ENCODE results near the gene ELOVL4. TPM values are rescaled to one million over a fixed set of nuclear protein-coding genes. Genes with fewer than 3 reads are reported as not detected.

The ELOVL4 gene
- under 1 TPM; 0.60 to 0.61 TPM for total RNA-seq

DNA sequence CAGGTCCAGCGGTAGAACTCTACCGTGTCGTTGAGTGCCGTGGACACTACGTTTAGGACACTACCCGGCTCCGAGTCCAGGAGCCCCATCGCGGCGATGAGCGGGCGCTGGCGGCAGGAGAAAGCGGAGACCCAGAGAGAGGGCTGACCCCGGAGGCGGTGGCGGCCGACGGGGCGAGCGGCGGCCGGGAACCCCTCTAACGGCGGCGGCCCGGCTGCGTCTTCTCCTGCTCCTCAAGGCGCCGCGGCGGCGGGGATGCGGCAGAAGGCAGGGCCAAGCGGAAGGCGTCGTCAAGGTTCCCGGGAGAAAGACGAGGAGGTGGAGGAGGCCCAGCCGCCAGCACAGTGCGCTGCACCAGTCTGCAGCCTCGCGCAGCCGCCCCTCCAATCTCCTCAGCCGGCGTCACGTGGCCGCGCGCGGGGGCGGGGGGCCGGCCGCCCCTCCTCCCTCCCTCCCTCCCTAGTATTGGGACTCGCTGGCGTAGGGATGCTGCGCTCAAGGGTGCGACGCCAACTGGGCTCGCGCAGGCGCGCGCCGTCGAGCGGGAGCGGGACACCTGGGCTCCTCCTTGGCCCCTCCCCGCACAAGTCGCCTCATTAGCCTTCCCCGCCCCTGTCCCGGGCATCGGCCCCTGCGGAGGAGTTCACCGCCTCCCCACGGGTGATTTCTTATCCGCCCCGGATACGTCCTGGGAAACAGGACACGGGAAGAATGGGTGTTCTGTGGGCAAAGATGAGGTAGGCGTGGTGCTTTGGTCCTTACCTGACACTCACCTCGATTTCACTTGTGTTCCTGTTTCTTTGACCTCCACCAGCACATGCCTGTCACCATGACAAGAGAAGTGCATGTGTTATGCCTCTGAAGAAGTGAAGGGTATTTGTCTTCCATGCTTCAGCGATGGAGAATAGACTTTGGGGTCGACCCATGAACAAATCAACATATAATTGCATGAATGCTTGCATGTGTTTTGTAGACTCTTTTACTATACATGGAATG is at the start of gene ELOVL4:
TSS of gene ELOVL4 (minus strand) at position 363 of the 996 bp plus-strand sequence. CDS start at position 89, 274 bp downstream.
- H3K9me3 Mint-ChIP-seq: no peaks in the 10 kb centered on the region
- ATAC-seq (peak; percentile 75 to 82), DNase-seq (ENCODE audit: low spot score in 2 of 2) (peak; percentile 36 to 57)
- H3K27ac Mint-ChIP-seq: no peak within 1 kb of the TSS
- H3K36me3 Mint-ChIP-seq: peaks cover 5% of the 10 kb centered on the region in 2 donors

DNA sequence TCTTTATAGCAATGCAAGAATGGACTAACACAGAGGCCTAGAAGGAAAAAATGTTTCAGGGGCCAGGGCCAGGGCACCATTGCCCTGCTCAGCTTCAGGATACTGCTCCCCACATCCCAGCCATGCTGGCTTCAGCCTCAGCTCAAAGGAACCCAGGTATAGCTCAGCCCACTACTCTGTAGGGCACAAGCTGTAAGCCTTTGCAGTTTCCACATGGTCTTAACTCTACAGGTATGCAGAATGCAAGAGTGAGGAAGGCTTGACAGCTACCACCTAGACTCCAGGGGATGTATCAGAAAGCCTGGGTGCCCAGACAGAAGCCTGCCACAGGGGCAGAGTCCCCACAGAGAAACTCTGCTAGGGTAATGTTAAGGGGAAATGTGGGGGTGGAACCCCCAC is 46.6 kb upstream of the ELOVL4 start:
- no peaks in the 10 kb centered on the region for H3K9me3 Mint-ChIP-seq
- no peaks in the 10 kb centered on the region for H3K36me3 Mint-ChIP-seq
- ATAC-seq (no peak), DNase-seq (ENCODE audit: low spot score in 2 of 2) (no peak)
- no peak overlapping the region for H3K27ac Mint-ChIP-seq

DNA sequence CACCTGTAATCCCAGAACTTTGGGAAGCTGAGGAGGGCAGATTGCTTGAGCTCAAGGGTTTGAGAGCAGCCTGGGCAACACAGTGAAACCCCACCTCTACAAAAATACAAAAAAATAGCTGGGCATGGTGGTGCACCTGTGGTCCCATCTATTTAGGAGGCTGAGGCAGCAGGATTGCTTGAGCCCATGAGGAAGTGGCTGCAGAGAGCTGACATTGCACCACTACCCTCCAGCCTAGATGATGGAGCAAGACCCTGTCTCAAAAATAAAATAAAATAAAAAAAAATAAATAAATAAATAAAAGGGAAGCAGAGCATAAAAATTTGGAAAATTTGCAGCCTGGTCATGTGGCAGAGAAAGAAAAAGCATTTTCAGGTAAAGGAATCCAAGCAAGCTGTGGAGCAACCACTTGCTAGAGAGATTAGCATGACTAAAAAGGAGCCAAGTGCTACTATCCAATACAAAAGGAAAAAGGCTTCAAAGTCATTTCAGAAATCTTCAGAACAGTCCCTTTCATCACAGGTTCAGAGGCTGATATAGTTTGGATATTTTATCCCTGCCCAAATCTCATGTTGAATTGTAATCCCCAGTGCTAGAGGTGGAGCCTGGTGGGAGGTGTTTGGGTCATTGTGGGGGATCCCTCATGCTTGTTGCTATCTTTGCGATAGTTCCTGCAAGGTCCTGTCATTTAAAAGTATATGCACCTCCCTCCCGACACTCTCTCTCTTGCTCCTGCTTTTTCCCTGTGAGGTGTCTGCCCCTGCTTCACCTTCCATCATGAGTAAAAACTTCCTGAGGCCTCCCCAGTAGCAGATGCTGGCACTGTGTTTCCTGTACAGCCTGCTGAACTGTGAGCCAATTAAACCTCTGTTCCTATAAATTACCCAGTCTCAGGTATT is 45.9 kb upstream of the ELOVL4 start:
- no peak for DNase-seq (ENCODE audit: low spot score in 2 of 2)
- no peak for ATAC-seq
- Mint-ChIP-seq H3K36me3 (no peaks in the 10 kb centered on the region), H3K27ac (no peak overlapping the region), H3K9me3 (no peaks in the 10 kb centered on the region)

DNA sequence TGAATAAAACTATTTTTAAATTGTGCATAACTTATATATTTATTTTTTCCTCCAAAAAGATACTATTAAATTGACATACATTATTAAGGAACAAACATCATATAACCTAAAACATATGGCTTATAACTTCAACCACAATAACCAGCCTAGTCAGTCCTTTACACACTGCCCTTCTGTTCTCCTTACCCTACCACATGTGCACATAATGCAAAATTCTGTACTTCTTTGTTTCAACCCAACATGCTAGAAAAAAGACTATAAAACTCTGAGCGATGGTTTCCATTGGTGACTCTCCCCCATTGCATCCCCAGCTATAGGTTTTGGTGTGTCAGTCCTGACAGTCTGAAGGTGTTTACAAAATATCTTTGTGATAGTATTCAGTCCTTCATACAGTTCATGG is 42.3 kb upstream of the ELOVL4 start:
- DNase-seq (ENCODE audit: low spot score in 2 of 2): no peak
- Mint-ChIP-seq H3K9me3 (no peaks in the 10 kb centered on the region), H3K27ac (no peak overlapping the region), H3K36me3 (no peaks in the 10 kb centered on the region)
- ATAC-seq: no peak

DNA sequence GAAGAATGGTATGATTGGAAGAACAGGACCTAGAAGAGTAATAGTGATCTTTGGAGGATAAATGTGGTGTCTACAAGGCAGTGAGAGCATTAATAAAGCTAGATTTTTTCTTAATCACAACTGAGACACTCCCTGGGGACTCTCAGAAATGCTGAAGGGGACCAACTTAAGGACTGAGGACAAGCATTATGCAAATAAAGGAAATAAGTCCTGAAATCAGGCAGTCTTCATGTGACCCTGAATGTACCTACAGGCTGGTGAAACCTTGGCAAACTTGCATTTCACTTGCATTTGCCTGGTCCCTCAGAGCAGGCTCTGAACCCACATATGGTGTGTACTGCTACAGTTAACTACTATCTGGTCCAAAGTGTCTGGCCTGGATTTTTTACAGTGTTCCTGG is 37.8 kb upstream of the ELOVL4 start:
- H3K9me3 Mint-ChIP-seq: no peaks in the 10 kb centered on the region
- no peak overlapping the region for H3K27ac Mint-ChIP-seq
- no peak for ATAC-seq
- DNase-seq (ENCODE audit: low spot score in 2 of 2): no peak
- no peaks in the 10 kb centered on the region for H3K36me3 Mint-ChIP-seq

DNA sequence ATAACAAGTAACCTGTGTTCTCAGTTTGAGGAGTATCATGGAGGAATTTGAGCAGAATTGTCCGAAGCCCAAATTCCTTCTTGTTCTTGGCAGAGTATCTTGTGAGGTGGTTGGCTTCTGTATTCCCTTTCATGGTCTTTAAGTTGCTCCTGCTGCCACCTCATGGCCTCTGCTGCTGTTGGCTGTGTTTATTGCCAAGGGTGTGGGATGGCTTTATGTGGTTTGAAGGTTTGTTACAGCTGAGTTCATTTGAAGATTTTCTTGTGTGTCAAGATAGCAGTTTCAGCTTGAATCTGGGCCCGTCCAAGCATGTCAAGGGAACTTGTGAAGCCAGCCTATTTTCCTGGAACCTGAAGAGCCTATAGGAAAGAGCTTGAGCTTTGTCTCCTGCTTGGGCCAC is 36.9 kb upstream of the ELOVL4 start:
- no peak for ATAC-seq
- no peaks in the 10 kb centered on the region for H3K9me3 Mint-ChIP-seq
- no peak for DNase-seq (ENCODE audit: low spot score in 2 of 2)
- no peaks in the 10 kb centered on the region for H3K36me3 Mint-ChIP-seq
- H3K27ac Mint-ChIP-seq: no peak overlapping the region

DNA sequence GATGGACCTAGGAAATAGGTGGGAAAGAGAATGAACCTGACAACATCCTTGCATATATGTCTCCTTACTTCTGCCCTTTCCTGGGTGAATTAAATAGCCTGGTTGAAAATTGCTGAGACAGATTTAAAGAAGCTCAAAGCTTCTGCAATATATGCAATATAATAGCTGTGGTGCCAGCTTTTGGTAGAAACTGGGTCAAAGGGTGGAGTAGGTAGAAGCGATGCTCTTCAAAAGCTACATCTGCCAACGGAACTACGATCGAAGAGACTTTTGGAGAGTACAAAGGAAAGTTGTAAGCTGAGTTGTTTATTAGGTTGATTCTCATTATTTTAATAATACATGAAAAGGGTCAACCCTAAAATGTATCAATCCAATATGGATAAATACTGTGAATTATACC is 34.3 kb upstream of the ELOVL4 start:
- ATAC-seq (no peak), DNase-seq (ENCODE audit: low spot score in 2 of 2) (no peak)
- Mint-ChIP-seq H3K9me3 (no peaks in the 10 kb centered on the region), H3K27ac (no peak overlapping the region), H3K36me3 (no peaks in the 10 kb centered on the region)

DNA sequence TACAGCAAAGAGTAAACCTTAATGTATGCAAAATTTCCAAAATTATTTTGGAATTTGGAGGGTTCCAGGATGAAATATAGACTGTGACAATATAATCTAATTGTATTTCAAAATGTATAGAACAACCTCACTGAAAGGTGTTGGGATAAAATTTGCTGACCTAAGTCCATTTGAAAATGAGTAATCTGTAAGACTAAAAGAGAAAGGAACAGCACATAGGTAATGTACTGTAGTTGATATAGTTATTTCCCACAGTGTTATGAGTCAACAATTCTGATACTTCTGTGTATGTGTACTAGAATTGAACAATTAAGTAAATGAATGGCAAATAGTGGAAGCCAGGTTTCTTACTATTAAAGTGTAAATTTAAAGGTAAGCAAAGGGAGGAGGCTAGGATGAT is 23.8 kb upstream of the ELOVL4 start:
- ATAC-seq (no peak), DNase-seq (ENCODE audit: low spot score in 2 of 2) (no peak)
- peaks cover 16 to 18% of the 10 kb centered on the region in 2 donors for H3K9me3 Mint-ChIP-seq
- H3K36me3 Mint-ChIP-seq: peaks cover 4 to 32% of the 10 kb centered on the region in 2 donors
- H3K27ac Mint-ChIP-seq: no peak overlapping the region

DNA sequence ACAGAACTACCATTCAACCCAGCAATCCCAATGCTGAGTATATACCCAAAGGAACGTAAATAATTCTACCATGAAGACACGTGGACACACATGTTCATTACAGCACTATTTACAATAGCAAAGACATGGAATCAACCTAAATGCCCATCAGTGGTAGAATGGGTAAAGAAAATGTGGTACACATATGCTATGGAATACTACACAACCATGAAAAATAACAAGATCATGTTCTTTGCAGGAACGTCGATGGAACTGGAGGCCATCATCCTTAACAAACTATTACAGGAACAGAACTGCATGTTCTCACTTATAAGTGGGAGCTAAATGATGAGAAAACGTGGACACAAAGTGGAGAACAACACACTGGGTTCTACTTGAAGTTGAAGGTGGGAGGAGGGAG is 22.4 kb upstream of the ELOVL4 start:
- Mint-ChIP-seq H3K36me3 (peaks cover 4 to 36% of the 10 kb centered on the region in 2 donors), H3K9me3 (peaks cover 16 to 18% of the 10 kb centered on the region in 2 donors), H3K27ac (no peak overlapping the region)
- DNase-seq (ENCODE audit: low spot score in 2 of 2) (no peak), ATAC-seq (no peak)

DNA sequence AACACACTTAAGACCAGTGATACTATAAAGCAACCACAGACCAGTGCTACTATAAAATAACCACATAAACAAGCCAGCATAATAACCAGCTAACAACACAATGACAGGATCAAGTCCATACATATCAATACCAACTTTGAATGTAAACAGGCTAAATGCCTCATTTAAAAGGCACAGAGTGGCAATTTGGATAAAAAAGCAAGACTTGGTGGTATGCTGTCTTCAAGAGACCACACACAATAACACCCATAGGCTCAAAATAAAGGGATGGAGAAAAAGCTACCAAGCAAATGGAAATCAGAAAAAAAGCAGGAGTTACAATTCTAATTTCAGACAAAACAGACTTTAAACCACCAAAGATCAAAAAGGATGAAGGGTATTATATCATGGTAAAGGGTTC is 19.8 kb upstream of the ELOVL4 start:
- DNase-seq (ENCODE audit: low spot score in 2 of 2): no peak
- no peak overlapping the region for H3K27ac Mint-ChIP-seq
- peaks cover 16 to 18% of the 10 kb centered on the region in 2 donors for H3K9me3 Mint-ChIP-seq
- H3K36me3 Mint-ChIP-seq: peaks cover 4 to 36% of the 10 kb centered on the region in 2 donors
- no peak for ATAC-seq

DNA sequence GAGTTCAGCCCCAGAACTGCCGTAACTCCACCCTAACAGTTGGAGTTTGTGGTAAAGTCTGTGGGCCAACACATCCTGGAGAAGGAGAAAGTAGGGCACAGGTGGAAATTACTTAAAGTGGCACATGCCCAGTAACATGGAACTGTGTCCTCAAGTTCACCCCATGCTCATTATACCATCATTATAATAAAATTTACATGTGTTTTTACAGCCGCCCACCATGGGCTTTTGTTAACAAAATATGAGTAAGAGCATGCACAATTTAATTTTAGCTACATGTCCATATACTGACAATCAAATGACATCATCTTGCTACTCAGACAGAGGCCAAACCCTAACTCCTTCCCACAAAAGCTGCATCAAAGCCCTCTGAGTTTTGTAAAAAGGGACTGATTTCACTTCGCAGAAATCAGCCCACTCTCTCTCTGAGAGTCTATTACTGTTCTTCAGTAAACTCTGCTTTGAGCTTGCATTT is 17.3 kb upstream of the ELOVL4 start:
- ATAC-seq (peak in 1 of 2 donors; percentile 70), DNase-seq (ENCODE audit: low spot score in 2 of 2) (no peak)
- peaks cover 13 to 14% of the 10 kb centered on the region in 2 donors for H3K9me3 Mint-ChIP-seq
- peaks cover under 1 to 33% of the 10 kb centered on the region in 2 donors for H3K36me3 Mint-ChIP-seq
- no peak overlapping the region for H3K27ac Mint-ChIP-seq

DNA sequence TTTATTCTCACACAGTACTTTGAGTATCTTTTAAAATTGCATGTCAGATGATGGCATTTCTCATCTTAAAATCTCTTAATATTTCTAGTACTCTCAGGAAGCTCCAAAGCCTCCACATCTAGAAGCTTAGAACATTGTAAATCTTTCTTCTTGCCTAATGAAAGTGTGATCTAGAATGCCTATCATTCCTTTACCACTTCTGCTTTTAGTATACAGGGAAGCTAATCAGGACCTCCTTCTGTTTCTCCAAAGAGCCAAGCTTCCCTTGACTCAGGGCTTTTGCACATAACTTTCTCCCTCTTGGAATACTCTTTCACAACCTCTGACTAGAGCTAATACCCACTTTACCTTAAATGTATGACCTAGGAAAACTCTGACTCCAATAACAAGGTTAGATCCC is 7.5 kb upstream of the ELOVL4 start:
- H3K9me3 Mint-ChIP-seq: peaks cover 3 to 9% of the 10 kb centered on the region in 2 donors
- DNase-seq (ENCODE audit: low spot score in 2 of 2) (no peak), ATAC-seq (no peak)
- no peak overlapping the region for H3K27ac Mint-ChIP-seq
- peaks cover 4 to 8% of the 10 kb centered on the region in 2 donors for H3K36me3 Mint-ChIP-seq

DNA sequence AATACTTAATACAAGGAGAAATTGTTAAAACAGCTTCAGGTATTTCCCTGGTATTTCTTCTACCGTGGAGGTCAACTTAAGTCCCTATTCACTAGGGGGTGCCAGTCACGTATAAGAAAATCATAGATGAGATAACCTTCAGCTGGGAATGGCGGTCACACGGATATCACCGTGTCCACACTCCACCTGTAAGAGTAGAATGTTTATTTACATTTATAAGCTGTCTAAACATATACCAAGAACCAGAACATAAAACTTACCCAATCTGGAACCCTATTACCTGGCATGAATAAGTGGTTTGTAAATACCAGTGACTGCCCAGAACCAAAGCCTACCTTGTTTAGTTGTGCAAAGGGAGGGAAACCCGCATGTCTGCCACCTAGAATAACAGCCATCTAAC is 1.9 kb upstream of the ELOVL4 start:
- Mint-ChIP-seq H3K9me3 (peaks cover 0 to 2% of the 10 kb centered on the region in 2 donors), H3K27ac (no peak overlapping the region), H3K36me3 (peaks cover 5% of the 10 kb centered on the region in 2 donors)
- DNase-seq (ENCODE audit: low spot score in 2 of 2) (peak in 1 of 2 donors; percentile 72), ATAC-seq (peak; percentile 44 to 57)

DNA sequence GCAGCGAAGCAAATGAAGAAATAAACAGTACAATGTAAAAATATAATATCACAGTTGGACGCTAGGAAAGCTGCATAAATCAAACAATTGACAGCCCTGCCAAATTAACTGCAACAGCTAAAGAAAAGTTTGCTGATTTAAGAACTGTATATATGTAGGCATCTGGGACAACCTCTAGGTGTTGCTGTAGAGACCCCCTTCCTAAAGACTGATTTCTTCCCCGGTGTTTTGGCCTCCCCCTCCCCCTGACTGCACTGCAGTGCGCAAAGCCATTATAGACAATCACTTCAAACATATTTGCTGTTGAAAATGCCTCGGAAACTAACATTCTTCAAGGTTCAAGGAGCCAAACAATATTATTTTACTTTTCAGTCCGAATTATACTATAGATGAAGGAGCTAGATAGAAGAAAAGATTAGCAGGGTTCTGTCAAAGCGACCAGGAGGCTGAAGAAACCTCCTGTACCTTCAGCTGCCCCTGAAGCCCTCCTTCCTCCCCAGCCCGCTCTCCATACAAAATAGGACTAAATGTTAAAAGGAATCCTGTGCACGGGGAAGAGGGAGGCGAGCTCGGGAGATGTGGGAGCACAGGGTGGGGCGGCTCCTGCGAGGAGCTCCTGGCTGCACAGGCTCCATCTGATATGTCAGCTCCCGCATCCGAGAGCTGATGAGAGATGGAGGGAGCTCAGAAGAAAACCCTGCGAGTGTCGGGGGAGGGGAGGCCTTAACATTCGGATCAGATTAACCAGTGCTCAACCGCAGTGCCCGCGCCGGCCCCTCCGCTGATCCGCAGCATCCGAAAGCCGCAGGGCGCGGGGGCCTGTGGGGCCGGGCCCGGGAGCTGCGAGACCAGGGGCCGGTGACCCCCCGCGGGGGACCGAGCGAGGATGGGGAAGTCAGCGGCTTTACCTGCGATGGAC is 822 bp downstream of the ELOVL4 start:
- ATAC-seq (peak; percentile 33 to 58), DNase-seq (ENCODE audit: low spot score in 2 of 2) (no peak)
- Mint-ChIP-seq H3K9me3 (no peaks in the 10 kb centered on the region), H3K36me3 (peaks cover 5% of the 10 kb centered on the region in 2 donors), H3K27ac (no peak overlapping the region)

DNA sequence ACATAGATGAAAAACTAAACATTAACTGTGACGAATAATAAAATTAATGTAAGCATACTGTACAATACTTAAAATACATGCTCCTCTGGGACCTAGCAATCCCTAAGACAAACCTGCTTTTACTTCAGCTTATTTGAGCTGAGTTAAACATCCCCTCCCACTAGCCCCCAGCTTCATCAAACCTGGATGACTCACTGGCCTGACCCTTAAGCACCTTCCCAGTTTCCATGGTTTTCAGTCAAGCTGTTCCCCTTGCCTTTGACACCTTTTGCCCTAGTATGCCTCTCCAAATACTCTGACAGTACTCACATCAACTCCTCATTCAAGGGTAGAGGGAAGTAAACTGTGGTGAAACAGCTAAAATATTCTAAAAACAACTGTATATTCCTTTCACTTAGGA is 4.2 kb downstream of the ELOVL4 start:
- H3K27ac Mint-ChIP-seq: no peak overlapping the region
- DNase-seq (ENCODE audit: low spot score in 2 of 2) (no peak), ATAC-seq (no peak)
- H3K36me3 Mint-ChIP-seq: peaks cover 5% of the 10 kb centered on the region in 2 donors
- no peaks in the 10 kb centered on the region for H3K9me3 Mint-ChIP-seq

Measured in activated naive CD4-positive, alpha-beta T cell treated with anti-CD3 and anti-CD28 coated beads, Interleukin-2, amount 50 U/mL, for 72 hours (primary cell).